IMR-90 (cell line): ENCODE data around the gene SH3D21. TPM values are rescaled to one million over a fixed set of nuclear protein-coding genes. Genes with fewer than 3 reads are reported as not detected.

ENCODE experiments used
- ATAC-seq: fragments of 200-7000 bp; cut with Tn5 transposase; 2 replicates; pipeline ENCODE4 v1.9.1; 2020; ENCODE audit warnings: low read depth, mild to moderate bottlenecking, moderate library complexity
- BruUV-seq: library from RNA; stranded (reverse); fragments of 400-500 nt; replicated peaks from 2 replicates; lab custom pipeline; 2021; lab: Mats Ljungman, UMichigan
- CTCF ChIA-PET: fragments of 300-600 bp; formaldehyde crosslinking; extraction: SDS; loops from one replicate; lab custom pipeline; 2021; ENCODE audit warnings: antibody characterized with exemption; lab: Yijun Ruan, JAX
- POLR2A ChIA-PET: fragments of 300-600 bp; sonication (Branson Sonifier 250); formaldehyde crosslinking; loops from one replicate; lab custom pipeline; 2022; ENCODE audit warnings: antibody characterized with exemption; ENCODE audit not compliant: unreplicated experiment; lab: Charles Lee
- DNase-seq: peaks from one replicate; pipeline ENCODE4 v3.0.0; 2013
- H2AFZ ChIP-seq: replicated peaks from 2 replicates; pipeline ENCODE3; 2013; ENCODE audit warnings: low read length, mild to moderate bottlenecking; ENCODE audit not compliant: poor library complexity
- H2AK5ac ChIP-seq: 2 replicates; pipeline ENCODE4 v1.6.1; 2013; ENCODE audit warnings: low read depth, low read length, inconsistent platforms
- H2AK9ac ChIP-seq: replicated peaks from 2 replicates; pipeline ENCODE3; 2013; ENCODE audit warnings: mild to moderate bottlenecking, low read depth, low read length, moderate library complexity; ENCODE audit not compliant: poor library complexity
- H2BK120ac ChIP-seq: 2 replicates; pipeline ENCODE4 v1.6.1; 2013; ENCODE audit warnings: low read depth, low read length, inconsistent platforms
- H2BK15ac ChIP-seq: 3 replicates; pipeline ENCODE4 v1.6.1; 2013; ENCODE audit warnings: low read depth, low read length, inconsistent platforms
- H2BK20ac ChIP-seq: 2 replicates; pipeline ENCODE4 v1.6.1; 2013; ENCODE audit warnings: low read depth, mild to moderate bottlenecking, inconsistent platforms, low read length, moderate library complexity
- H2BK5ac ChIP-seq: 2 replicates; pipeline ENCODE4 v1.6.1; 2013; ENCODE audit warnings: mild to moderate bottlenecking, low read depth, low read length, inconsistent platforms; ENCODE audit not compliant: poor library complexity, severe bottlenecking
- H3K14ac ChIP-seq: replicated peaks from 2 replicates; pipeline ENCODE4 v1.6.1; 2013; ENCODE audit warnings: low read depth, low read length, inconsistent platforms
- H3K18ac ChIP-seq: 2 replicates; pipeline ENCODE4 v1.6.1; 2013; ENCODE audit warnings: low read depth, low read length, control low read depth
- H3K23ac ChIP-seq: 2 replicates; pipeline ENCODE4 v1.6.1; 2013; ENCODE audit warnings: low read depth, low read length, inconsistent platforms
- H3K27ac ChIP-seq: 2 replicates; pipeline ENCODE4 v1.5.1; 2013; ENCODE audit warnings: mild to moderate bottlenecking, control low read depth, low read length; ENCODE audit not compliant: insufficient read depth
- H3K27me3 ChIP-seq: 2 replicates; pipeline ENCODE4 v1.6.1; 2013; ENCODE audit warnings: low read length; ENCODE audit not compliant: control insufficient read depth, insufficient read depth
- H3K36me3 ChIP-seq: 2 replicates; pipeline ENCODE4 v1.6.1; 2013; ENCODE audit warnings: low read length, mixed read lengths; ENCODE audit not compliant: control insufficient read depth, insufficient read depth
- H3K4ac ChIP-seq: 2 replicates; pipeline ENCODE4 v1.6.1; 2013; ENCODE audit warnings: low read depth, low read length, inconsistent platforms
- H3K4me1 ChIP-seq: 2 replicates; pipeline ENCODE4 v1.6.1; 2013; ENCODE audit warnings: low read length, mixed read lengths; ENCODE audit not compliant: control insufficient read depth, insufficient read depth
- H3K4me2 ChIP-seq: 2 replicates; pipeline ENCODE4 v1.6.1; 2013; ENCODE audit warnings: low read depth, mild to moderate bottlenecking, control low read depth, low read length, moderate library complexity
- H3K4me3 ChIP-seq: 2 replicates; pipeline ENCODE4 v1.5.1; 2013; ENCODE audit warnings: low read depth, mild to moderate bottlenecking, control low read depth, low read length, moderate library complexity; ENCODE audit not compliant: insufficient read depth
- H3K56ac ChIP-seq: 2 replicates; pipeline ENCODE4 v1.6.1; 2013; ENCODE audit warnings: low read length, inconsistent platforms; ENCODE audit not compliant: insufficient read depth; ENCODE audit errors: extremely low read depth
- H3K79me1 ChIP-seq, 2 experiments: 2 replicates each; pipeline ENCODE4 v1.6.1; 2013; ENCODE audit warnings: low read length in 2 of 2, inconsistent platforms in 1 of 2, low read depth in 1 of 2
- H3K9ac ChIP-seq: 2 replicates; pipeline ENCODE4 v1.6.1; 2013; ENCODE audit warnings: low read depth, low read length, control low read depth
- H3K9me1 ChIP-seq: 2 replicates; pipeline ENCODE4 v1.6.1; 2013; ENCODE audit warnings: low read length, inconsistent platforms; ENCODE audit not compliant: insufficient read depth
- H3K9me3 ChIP-seq: 2 replicates; pipeline ENCODE4 v1.6.1; 2013; ENCODE audit warnings: low read length; ENCODE audit not compliant: control insufficient read depth, insufficient read depth
- H4K20me1 ChIP-seq: 2 replicates; pipeline ENCODE4 v1.6.1; 2013; ENCODE audit warnings: low read length, inconsistent platforms; ENCODE audit not compliant: insufficient read depth
- H4K5ac ChIP-seq: 2 replicates; pipeline ENCODE4 v1.6.1; 2013; ENCODE audit warnings: mild to moderate bottlenecking, low read depth, low read length, control low read depth
- H4K8ac ChIP-seq, 2 experiments: 2 replicates each; pipeline ENCODE4 v1.6.1; 2013; ENCODE audit warnings: low read depth in 2 of 2, low read length in 2 of 2, control low read depth in 1 of 2, inconsistent platforms in 1 of 2
- H4K91ac ChIP-seq: 2 replicates; pipeline ENCODE4 v1.6.1; 2013; ENCODE audit warnings: low read depth, low read length, inconsistent platforms; ENCODE audit not compliant: insufficient read depth
- RFX5 ChIP-seq: IDR thresholded peaks from 2 replicates; pipeline ENCODE4 v1.8.0; 2012; ENCODE audit warnings: low read depth, mild to moderate bottlenecking, low read length, moderate library complexity
- WGBS, 2 experiments: methylation state at CpG; one replicate each; pipeline versions ENCODE4 v1.1.5 to v1.1.7; 2013; ENCODE audit warnings: missing lambda C conversion rate in 2 of 2; ENCODE audit not compliant: insufficient read length in 1 of 2; ENCODE audit errors: extremely low coverage in 2 of 2; 5-methylcytosine and 5-hydroxymethylcytosine counted together
- dilution Hi-C: fragments of 300-500 bp; cut with HindIII; formaldehyde crosslinking; loops from one replicate; pipeline ENCODE4 v1.14.3; 2018; ENCODE audit warnings: low sequenced_read_pairs; ENCODE audit not compliant: unreplicated experiment
- in situ Hi-C: fragments of 300-500 bp; cut with MboI; formaldehyde crosslinking; loops from 3 replicates; pipeline ENCODE4 v1.14.3; 2019; ENCODE audit warnings: low sequenced_read_pairs, inconsistent platforms, mixed read lengths
- intact Hi-C: fragments of 100-400 bp; cut with micrococcal nuclease; formaldehyde crosslinking; loops from 2 replicates; pipeline ENCODE4 v1.10.0; 2022
- polyA plus RNA-seq, 3 experiments: library from polyadenylated mRNA; depleted of rRNA; stranded (reverse); fragments of >200 nt; gene quantifications; 2 replicates each; pipeline ENCODE4 v1.2.3, GENCODE V29; 2012; ENCODE audit warnings: low replicate concordance in 1 of 3
- total RNA-seq: library from RNA; depleted of rRNA; stranded (reverse); fragments of >200 nt; gene quantifications from 2 replicates; pipeline ENCODE4 v1.2.3, GENCODE V29; 2012

The SH3D21 gene
- total and polyA plus RNA-seq, 2 of the 4 experiments (the other 2 are of a cell fraction), result 1.8 to 11.9 TPM

DNA sequence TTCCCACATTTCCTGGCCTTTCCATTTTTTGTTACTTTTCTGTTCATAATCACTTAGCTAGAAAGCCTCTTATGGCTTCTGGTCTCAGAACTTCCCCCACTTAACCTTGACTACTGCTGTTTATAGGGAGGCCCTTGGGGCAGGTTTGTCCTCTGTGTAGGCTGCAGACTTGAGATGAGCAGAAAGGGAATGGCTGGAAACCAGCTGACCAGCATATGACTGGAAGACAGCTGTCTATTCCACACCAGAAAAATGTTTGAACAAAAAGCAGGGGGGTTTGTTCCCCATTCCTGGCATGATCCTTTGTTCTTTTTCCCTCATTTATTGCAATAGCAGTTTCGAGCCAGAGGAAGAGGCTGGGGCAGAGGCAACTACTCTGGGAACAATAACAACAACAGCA is 4.9 kb upstream of the SH3D21 start:
- Histone ChIP-seq H3K4me3 (no peak overlapping the region), H3K27ac (no peak overlapping the region), H3K4me2 (no peak overlapping the region), H3K9me1 (peaks cover 5% of the 10 kb centered on the region; the same call in 1 of the 2 replicates), H3K4ac (no peak overlapping the region), H3K14ac (no peak overlapping the region), H2AK9ac (no peak overlapping the region), H3K18ac (no peak overlapping the region), H3K56ac (no peak overlapping the region), H3K9ac (no peak overlapping the region), H2BK120ac (no peak overlapping the region), H2BK5ac (no peak overlapping the region), H3K4me1 (0 out of 2 replicates have a peak, but pooled peaks cover 2% of the 10 kb centered on the region), H2BK15ac (no peak overlapping the region), H4K8ac (no peak overlapping the region), H2AK5ac (no peak overlapping the region), H3K9me3 (no peaks in the 10 kb centered on the region), H3K36me3 (peaks cover 54% of the 10 kb centered on the region), H4K5ac (no peak overlapping the region), H3K79me1 (peaks cover 22 to 57% of the 10 kb centered on the region in 2 experiments), H3K27me3 (no peaks in the 10 kb centered on the region), H3K23ac (no peak overlapping the region), H4K91ac (no peak overlapping the region), H4K20me1 (peaks cover 17% of the 10 kb centered on the region; the same call in 1 of the 2 replicates), H2AFZ (no peak overlapping the region), H2BK20ac (no peak overlapping the region)
- ATAC-seq (no peak), DNase-seq (no peak)
- intact Hi-C loops (no loop called here), in situ Hi-C loops (no loop called here), dilution Hi-C loops (no loop called here)
- ChIA-PET POLR2A (no interaction called here), CTCF (interaction anchor here (0.8 to 1.6 kb wide), 2 partner anchors 11 to 57 kb away, joined by 3 to 4 read pairs; no protein-coding TSS in a partner anchor)
- no peak for TF ChIP-seq RFX5
- no CpG with 5 or more reads among the region's 1 CpG for WGBS, 2 experiments
- no TSS peak for BruUV-seq
